ENCODE results near the gene RNF32.
"Not testable (repeated sequence)": the region's sequence is repeated elsewhere in the genome, so short reads cannot be mapped to it uniquely, and the experiment has no call there.

Gene RNF32

GRCh38 chr7:156638443-156639077 is 2.0 kb upstream of the RNF32 start:
- no peak for DNase-seq (ENCODE audit: extremely low read depth, low read depth)
- no peak for TF ChIP-seq CTCF (IDR thresholded peaks at IDR 0.05; ENCODE audit: low read depth, low read length)

DNA sequence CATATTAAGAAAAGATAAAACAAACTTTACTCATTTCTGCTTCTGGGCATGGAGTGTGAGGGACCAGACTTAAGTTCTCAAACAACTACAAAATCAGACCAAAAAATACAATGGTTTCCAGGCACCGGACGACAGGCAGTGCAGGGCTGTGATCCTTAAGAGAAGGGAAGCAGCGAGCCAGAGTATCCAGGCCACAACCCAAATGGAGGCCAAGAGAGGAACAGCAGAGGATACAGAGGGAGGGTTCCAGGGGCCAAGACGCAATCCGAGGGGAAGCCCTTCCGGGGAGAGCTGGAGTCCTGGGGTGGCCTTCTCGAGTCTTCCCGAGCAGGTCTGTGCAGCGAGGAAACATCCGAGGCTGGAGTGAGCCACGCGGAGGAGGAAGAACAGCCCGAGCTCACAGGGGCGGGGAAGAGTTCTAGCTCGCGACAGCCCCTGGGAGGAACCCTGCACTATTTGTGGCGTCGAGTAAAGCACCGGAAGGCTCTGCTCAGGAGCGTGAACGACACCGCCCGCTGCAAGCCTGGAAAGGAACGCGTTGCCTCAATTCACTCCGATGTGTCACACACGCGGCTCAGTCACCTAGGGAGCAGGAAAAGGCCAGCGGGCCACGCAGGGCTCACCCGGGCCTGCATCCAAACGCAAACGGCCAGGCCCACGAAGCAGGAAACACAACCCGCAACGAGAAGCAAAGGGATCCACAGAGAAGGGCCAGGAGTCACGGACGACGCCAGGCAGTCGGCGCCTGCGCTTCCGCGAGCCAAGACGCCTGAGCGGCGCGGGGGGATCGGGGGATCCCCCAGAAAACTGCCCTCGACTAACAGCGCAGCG is 933 bp upstream of the RNF32 start:
- no peak for DNase-seq (ENCODE audit: extremely low read depth, low read depth)
- TF ChIP-seq CTCF (IDR thresholded peaks at IDR 0.05; ENCODE audit: low read depth, low read length): no peak

- TF ChIP-seq CTCF (IDR thresholded peaks at IDR 0.05; ENCODE audit: low read depth, low read length): no peak
Observed at GRCh38 chr7:156640949-156641485, 443 bp downstream of the RNF32 start.

DNA sequence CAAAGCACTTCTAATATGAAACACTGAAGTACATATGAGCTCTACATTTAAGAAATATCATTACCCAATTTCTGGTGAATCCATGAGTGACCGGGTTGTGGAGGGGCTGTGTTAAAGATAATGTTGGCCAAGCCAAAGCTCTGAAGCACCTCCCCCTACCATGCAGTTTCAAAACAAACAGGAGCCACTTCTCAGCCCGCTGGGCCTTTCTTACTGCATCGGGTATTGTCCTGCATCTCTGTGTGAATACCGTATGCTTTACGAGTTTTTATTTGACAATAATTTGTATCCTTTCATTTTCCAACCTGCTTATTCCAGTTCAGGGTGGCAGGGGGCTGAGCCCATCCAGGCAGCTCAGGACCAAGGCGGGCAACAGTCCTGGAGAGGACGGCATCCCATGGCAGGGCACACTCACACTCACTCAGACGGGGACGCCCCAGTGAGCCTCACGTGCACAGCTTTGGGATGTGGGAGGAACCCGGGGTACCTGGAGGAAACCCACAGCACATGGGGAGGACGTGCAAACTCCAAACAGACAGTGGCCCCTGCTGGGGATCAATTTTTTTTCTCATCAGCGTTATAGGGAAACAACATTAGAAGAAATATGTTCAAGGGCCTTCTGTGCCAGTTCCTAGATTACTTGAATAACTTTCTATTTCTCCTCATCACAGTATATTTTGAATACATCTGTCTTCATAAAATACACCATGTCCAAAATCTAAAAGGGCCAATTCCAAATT is 1.9 kb downstream of the RNF32 start:
- TF ChIP-seq CTCF (IDR thresholded peaks at IDR 0.05; ENCODE audit: low read depth, low read length): no peak
- DNase-seq (ENCODE audit: extremely low read depth, low read depth): no peak

More at GRCh38 chr7:156640949-156641485, 443 bp downstream of the RNF32 start:
- no peak for DNase-seq (ENCODE audit: extremely low read depth, low read depth)

DNA sequence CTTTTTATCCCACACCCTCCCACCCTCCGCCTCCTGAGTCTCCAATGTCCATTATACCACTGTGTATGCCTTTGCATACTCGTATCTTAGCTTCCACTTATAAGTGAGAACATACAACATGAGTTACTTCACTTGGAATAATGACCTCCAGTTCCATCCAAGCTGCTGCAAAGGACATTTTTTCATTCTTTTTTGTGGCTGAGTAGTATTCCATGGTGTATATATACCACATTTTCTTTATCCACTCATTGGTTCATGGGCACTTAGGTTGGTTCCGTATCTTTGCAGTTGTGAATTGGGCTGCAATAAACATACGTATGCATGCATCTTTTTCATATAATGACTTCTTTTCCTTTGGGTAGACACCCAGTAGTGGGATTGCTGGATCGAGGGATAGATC is 6.8 kb downstream of the RNF32 start:
- DNase-seq (ENCODE audit: extremely low read depth, low read depth): not testable (repeated sequence)

GRCh38 chr7:156650042-156650441 is 9.5 kb downstream of the RNF32 start:
- DNase-seq (ENCODE audit: extremely low read depth, low read depth): no peak
- peak; percentile 23 for TF ChIP-seq CTCF (IDR thresholded peaks at IDR 0.05; ENCODE audit: low read depth, low read length)

DNA sequence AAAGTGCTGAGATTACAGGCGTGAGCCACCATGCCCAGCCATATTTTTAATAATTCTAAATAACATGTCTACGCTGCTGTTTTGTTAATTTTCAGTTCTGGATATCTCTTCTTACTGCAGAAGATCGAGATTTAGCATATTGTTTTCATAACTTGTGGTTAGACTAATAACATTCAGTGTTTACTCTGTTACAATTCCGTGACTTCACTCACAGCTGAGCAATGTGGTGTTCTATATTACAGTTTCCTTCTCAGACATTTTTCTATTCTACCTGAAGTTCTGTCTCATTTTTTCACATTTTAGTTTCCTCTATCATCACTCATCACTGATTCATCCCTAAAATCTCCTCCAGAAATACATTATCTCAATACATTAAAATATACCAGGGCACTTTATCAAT is 10.9 kb downstream of the RNF32 start:
- DNase-seq (ENCODE audit: extremely low read depth, low read depth): no peak
- no peak for TF ChIP-seq CTCF (IDR thresholded peaks at IDR 0.05; ENCODE audit: low read depth, low read length)
